Superior temporal gyrus (tissue), 1 donor: ENCODE data around the gene BGLAP.

Experiments used
- DNase-seq: peaks from one replicate; pipeline ENCODE4 v3.0.0-alpha.2; 2016; ENCODE audit errors: extremely low spot score

BGLAP gene

DNA sequence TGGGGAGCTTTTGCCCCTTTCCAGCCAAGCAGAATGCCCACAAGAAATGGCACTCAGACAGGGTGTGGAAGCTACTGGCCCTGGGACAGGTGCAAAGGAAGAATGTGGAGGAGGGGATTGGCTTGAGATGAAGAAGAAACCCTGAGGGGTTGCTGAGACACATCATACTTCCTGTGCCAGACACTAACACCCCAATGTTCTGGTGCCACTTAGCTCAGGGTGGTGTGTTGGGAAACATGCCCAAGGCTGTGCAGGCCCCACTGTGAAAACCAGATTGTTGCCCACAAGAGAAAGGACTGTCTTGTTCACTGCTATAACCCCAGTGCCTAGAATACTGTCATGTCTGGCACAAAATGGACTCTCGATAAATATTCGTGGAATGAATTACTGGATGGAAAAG lies 15.7 kb downstream of the BGLAP start:
- peak; percentile 38 for DNase-seq

DNA sequence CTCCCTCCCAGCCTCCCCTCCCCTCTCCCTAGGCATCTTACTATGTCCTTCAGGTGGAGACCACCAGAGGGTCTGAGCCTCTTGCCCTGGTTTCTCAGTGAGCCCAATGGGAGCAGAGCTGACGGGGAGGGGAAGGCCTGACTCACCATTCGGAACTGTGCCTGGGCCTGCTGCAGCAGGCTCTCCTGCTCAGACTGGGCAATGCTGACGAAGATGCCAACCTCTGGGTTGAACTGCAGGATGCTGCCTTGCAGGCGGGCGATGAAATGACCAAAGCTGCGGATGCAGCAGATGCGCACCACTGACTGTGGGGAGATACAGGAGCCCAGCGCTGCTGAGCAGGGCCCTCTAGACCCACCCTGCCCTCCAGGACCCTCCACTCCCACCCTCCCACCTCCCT lies 16.9 kb downstream of the BGLAP start:
- DNase-seq: no peak

DNA sequence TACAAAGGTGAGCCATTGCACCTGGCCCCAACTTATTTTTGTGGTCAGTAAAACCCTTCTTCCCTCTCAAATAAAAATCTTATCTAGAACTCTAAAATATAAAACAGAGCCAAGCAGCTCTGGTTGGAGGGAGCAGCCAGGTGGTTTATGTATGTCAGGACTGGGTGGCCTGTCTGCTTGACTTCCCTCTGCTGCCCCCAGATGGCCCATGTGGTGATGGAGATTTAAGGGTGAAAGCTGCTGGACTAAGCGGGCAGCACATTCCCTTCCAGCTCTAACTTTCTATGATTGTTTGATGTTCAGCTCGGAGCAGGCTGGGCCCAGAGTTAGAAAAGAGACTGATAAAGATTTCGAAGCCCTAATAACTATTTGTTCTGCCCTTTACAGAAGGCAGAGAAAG lies 17.8 kb downstream of the BGLAP start:
- DNase-seq: peak; percentile 70

DNA sequence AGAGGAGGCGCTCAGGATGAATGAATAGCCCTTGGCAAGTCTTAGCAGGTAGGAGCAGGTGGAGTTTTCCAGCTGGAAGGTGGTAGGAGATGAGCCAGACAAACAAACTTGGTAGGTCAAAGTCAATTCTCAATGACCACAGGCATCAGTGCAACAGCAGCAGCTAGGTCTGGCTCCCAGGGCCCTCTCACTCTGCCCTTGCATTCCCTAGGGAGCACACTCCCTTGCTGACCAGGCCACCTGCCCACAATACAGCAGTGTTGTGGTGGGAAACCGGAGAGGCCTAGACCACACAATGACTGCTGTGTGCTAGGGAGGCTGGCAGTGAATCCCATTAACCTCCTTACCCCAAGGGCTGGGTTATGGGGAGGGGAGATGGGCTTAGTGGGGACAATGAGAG lies 18.9 kb downstream of the BGLAP start:
- no peak for DNase-seq

DNA sequence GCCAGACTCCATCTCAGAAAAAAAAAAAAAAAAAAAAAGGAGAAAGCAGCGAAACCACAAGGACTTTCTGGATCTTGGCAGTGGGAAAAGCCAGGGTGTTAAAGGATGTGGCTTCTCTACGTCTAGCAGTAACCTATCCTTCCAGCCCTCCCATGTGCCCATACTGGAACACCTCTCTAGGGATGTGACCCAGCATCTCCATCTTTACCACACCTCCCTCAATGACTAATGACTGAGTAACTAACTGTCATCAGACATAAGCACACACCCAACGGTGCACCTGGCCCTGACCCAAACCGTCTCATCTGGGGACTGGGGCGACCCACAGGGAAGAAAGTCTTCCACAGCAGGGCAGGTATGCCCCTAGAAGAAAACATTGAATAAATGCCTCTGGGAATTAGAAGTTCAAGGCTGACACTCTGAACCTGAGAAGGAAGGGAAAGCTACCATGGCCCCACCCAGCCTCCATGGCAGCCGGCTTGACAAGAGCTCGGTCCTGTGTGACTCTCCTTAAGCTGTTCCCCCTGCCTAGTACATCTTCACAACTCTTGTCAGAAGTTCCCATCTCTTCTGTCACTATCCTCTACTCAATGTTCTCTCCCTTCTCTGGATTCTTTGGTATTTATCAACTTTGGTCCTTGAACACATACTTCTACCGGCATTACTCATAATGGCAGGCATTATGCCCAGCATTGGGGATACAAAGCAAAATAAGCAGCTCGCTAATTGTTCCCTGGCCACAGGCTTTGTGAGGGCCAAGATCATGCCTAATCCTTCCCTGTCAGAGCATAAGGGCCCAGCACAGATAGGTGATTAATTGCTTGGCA lies 20.7 kb downstream of the BGLAP start:
- DNase-seq: no peak

DNA sequence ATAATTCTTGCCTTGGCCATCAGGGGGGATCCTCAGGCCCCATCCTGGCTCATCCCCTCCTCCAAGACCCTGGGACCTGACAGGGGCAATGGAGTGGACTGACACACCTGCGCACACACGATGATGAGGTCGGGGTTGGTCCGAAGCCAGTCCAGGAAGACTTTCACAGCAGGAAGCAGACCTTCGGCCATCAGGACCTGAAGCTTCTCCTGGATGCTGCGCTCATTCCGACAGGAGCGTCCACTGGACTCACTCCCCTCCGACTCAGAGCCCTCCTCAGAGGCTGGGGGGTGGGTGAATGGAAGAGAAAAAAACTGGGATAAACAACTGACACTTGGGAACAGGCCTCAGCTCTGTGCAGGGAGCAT lies 21.3 kb downstream of the BGLAP start:
- no peak for DNase-seq

DNA sequence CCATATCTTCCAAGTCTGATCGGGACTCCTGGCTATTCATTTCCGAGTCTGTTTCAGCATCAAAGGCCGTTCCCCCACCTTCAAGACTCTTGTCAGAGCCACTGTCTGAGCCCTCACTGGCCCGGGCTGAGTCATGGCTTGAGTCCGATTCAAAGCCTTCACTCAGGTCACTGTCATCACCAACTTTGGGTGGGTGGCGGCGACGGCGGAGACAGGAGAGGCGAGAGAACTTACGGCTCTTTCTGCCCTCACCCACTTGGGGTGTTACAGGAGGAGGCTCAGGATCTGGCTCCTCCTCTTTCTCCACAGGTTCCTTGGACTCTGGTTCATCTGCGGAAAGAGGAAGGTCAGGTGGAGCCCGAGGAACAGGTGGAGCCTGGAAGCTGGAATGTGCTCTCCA lies 24.1 kb downstream of the BGLAP start:
- DNase-seq: no peak

DNA sequence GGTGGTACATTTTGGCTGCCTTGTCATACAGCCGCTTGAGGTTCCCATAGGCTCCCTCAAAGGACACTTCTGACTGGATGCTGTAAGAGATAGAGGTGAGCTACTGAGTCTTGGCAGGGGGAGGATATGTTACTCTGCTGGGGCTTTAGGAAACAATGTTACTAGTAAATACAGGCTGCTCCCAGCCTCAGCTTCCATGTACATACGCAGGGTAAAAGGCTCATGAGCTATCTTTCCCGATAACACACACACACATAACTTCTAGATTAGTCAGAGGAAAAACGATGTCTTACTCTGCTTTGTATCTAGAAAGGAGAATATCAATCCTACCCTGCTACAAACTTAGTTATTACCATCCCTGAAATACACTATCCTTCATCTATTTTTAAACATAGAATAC lies 26.4 kb downstream of the BGLAP start:
- no peak for DNase-seq

DNA sequence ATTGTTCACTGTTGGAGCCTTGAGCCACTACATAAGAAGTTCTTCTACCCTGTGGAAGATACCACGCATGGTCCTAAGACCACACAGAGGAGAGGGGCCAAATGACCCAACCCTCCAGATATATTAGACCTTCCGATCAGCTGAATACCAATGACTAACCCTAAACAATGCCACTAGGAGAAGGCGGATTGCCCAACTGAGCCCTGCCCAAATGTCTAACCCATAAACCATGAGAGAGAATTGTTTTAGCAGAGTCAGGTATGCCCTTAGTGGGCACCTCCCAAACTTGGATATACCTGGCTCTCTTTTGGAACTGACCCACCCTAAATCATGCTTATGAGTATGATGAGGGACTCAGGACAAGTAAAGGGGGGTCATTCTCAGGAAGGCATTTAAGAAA lies 28.3 kb downstream of the BGLAP start:
- no peak for DNase-seq

DNA sequence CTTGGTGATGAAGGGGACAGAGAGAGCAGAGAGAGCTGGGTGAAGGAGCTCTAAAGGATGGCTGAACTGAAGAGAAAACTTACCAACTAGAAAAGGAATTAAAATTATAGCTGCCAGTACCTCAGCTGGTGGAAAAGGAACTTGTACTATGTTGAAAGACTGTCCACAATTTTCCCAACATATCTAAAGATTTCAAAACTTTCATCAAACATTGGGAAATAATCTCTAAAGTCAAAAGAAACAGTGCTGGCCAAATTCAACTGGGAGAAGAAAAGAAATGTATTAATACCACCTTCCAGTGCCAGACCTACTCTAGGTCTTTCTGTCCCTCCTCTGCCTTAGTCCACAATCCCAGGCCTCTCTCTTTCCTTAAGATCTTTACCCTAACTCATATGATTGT lies 34.5 kb downstream of the BGLAP start:
- no peak for DNase-seq

DNA sequence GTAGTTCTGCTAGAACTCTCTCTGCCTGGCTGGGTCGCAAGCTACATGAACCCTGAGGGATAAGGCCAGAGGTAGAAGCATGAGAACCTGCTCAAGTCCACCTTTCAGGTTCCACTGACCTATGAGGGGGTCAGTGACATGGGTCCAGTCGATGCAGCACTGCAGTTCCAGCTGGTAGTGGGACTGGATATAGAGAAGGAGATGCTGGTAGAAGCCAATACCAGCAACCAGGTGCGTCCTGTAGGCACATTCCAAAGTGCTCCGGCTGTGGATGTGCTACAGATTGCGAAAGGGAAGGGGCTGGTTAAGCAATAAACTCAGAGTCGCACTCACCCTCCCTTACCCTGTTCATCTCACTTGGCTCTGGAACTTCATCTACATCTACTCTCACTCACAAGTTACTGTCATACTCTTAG lies 35.0 kb downstream of the BGLAP start:
- no peak for DNase-seq

DNA sequence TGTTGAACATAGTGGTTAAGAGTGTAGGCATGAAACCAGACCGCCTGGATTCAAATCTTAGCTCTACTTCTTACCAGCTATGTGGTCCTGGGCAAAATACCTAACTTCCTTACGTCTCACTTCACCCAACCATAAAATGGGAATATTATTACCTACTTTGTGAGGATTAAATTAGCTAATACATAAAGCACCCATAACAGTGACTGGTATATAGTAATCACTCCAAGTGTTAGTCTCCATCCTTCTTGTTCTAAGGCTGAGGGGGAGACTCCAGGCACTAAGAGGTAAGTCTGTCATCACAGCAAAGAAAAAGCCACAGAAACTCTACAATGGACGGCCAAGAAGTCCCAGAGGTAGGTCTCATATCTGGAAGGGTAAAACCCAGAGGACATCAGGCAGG lies 37.9 kb downstream of the BGLAP start:
- DNase-seq: no peak

DNA sequence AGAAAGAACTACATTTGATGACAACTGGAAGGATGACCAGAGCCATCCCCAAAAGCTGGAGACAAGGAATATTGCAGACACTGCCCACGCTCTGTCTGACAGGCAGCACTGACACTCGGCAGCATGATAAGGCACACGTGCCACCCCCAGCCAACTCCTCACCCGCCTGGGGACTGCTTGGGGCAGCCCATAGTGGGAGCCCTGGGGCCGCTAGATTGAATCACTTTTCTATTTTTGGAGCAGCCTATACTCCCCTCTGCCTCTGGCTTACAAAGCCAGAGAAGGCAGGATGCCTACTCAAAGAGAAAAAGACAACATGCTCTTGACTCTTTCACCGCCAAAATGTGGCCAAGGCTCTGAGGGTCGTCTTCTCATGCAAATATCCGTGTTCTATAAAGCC lies 39.3 kb downstream of the BGLAP start:
- no peak for DNase-seq

DNA sequence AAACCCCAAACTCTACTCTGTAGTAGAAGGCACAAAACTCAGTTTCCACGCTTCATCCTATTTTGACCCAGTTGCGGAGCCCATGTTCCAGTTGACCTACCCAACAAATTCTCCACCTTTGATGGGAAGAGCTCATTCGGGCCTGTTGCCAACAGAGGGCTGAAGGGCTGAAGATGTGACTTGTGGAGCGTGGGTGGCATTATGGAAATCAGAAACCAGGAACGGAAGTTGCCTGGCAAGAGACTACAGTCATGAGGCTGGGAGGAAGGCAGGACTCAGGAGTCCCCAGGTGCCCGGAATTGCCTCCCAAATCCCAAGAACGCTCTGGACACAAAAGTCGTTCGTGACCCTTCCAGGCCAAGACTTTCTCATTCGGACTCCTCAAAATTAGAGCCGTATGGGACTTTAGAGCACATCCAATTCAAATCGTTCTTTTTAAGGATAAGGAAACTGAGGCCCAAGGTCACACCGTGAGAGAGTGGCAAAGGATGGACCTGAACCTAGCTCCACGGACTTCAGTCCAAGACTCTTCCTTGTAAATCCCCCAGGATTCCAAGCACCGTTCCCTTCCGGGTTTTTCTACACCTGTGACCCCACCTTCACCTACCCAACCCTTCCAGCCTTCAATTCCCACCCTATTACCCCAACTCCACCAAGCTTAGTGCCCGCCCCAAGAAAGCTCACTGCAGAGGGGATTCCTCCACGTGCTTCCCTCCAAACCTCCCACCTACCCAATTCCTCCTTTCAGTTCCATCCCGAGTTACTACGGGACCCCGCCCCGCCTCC lies 39.9 kb downstream of the BGLAP start:
- DNase-seq: no peak

DNA sequence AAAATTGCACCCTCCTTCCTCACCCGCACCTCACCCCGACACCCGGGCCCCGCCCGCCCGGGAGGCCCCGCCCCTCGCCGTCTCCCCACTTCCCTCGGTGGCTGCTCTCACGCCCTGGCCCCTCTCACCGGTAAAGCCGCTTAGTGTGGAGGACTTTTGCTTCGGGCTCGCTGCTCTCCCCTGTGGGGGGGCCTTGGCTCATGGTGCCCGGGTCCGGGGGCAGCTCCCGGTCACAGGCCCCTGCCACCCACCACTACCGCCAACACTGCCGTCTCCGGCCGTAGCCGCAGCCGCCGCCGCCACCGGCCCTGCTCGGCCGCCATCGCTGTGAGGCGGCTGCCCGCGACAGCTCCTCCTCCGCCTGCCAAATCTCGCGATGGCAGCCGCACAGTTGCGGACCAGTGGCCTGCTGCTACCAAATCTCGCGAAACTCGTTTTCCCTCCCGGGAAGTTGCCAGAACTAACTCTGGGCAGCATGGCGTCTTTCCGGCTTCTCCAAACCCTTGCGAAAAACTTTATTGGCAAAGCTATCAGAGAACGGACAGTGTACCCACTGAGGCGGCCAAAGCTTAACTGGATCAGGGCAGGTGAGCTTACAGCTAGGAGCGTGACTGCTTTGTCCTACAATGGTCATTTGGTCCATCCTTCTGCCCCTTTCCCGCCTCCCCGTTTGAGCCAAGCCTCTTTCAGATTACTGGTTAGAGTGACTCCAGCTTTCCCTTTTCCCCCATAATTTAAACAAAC lies 40.7 kb downstream of the BGLAP start, which contains the start of gene SMG5:
Gene SMG5, minus strand, starts transcription at position 347 of the 744 bp plus-strand sequence. Its CDS starts 145 bp downstream, at position 202.
- DNase-seq: peak; percentile 99

DNA sequence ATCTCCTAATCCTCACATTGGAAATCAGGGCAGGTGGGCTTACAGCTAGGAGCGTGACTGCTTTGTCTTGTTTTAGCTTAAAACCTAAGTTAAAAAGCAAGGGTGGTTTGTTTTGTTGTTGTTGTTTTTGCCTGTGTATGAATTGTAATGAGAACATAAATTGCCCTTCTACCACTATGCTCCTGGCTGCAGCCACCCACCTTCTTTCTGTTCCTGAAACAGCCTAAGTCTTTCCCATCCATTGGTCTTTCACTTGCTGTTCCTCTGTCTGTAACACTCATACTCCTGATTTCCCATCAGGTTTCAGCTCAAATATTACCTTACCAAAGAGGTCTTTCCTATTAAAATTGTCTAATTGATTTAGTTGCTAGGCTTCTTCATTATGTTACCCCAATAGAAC lies 41.5 kb downstream of the BGLAP start:
- no peak for DNase-seq

DNA sequence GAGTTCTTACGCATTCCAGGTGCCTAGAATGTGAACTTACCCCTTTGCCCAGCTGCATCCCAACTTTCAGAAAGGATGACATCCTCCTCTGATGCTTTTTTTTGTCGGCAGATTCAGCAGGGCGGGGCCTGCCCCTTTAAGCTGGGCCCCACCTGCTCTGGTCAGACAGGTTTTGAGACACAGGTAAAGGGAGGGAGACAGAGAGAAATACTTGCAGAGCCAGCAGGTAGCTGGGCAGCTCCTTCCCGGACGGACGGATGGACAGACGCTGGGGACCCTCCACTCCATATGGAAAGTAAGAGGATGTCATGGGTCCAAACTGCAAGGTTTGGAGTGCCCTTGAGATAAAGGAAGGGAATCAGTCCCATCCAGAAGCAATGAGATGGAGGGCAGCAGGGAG lies 42.1 kb downstream of the BGLAP start, which contains the start of gene TMEM79:
Gene TMEM79, plus strand, starts transcription at position 214 of the 400 bp plus-strand sequence. CDS start 902 bp downstream, outside the sequence.
- DNase-seq: no peak

DNA sequence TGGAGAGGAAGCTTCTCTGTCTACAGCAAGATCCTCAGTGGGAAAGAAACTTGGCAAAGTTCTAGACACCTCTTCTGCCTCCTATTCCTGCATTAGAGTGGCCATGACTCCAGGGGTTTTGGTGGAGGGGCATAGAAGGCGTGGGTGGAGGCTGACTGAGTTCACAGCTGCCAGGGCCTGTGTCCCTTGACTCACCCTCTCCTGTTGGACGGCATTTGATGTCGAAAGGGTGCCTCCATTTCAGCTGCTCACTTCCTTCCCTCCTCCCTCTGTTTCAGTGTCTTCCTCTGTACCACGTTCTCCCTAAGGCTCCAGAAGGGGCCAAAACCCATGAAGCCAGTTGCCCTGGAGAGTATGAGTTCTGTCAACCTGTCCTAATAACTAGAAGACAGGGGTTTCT lies 42.8 kb downstream of the BGLAP start:
- no peak for DNase-seq

DNA sequence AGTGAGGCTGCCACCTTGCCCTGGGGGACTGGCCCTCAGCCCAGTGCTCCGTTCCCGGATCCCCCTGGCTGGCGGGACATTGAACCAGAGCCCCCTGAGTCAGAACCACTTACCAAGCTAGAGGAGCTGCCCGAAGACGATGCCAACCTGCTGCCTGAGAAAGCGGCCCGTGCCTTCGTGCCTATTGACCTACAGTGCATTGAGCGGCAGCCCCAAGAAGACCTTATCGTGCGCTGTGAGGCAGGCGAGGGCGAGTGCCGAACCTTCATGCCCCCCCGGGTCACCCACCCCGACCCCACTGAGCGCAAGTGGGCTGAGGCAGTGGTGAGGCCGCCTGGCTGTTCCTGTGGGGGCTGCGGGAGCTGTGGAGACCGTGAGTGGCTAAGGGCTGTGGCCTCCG lies 43.5 kb downstream of the BGLAP start:
- DNase-seq: no peak

DNA sequence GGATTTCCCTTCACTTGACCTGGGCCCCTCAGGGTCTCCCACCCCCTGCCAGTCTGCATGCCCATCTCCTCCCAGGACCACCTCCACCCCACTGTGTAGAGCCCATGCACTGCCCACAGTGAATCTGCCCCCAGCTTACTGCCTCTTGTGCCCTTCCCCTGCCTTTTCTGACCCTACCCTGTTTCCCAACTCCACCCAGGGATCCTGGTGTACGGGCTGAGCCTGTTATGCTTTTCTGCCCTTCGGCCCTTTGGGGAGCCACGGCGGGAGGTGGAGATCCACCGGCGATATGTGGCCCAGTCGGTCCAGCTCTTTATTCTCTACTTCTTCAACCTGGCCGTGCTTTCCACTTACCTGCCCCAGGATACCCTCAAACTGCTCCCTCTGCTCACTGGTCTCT lies 44.1 kb downstream of the BGLAP start:
- no peak for DNase-seq

DNA sequence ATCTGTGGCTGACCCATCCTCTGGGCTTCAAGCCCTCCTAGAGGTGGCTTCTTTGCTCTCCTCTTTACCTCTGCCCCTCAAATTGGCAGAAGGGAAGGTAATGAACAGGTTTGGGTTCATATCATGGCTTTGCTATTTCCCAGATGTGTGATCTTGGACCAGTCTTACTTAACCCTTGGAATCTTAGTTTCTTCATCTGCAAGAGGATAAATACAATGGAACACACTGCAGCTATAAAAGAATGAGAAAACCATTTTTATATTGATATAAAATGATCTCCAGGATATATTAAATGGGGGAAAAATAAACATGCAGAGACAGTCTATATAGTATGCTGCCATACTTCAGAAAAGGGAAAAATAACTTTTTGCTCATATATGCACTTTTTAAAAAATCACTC lies 47.9 kb downstream of the BGLAP start:
- DNase-seq: no peak
